Activated T-cell treated with anti-CD3 and anti-CD28 coated beads for 1 hour (primary cell): ENCODE results near the gene CD74.

ENCODE experiments used
- DNase-seq: peaks from one replicate; pipeline ENCODE4 v3.0.0-alpha.2; 2020; ENCODE audit warnings: low read depth

CD74 gene

GRCh38 chr5:150396267-150396666 is 16.4 kb downstream of the CD74 start:
- DNase-seq = no peak

DNA sequence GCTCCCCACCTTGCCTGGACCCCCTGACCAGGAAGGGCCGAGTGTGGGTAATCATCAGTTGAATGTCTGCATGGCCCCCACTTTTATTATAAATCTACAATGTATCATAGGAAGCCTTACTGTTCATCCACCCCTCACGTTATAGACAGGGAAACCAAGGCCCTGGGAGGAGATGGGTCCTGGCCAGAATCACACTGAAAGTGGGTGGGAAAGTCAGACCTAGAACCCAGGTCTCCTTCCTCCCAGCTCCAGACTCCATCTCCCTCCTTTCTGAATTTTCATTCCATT is 17.1 kb downstream of the CD74 start:
- DNase-seq = no peak

- no peak for DNase-seq
These were observed 17.6 kb downstream of the CD74 start for GRCh38 chr5:150394912-150395687.

GRCh38 chr5:150394131-150394530 is 18.6 kb downstream of the CD74 start:
- no peak for DNase-seq

DNA sequence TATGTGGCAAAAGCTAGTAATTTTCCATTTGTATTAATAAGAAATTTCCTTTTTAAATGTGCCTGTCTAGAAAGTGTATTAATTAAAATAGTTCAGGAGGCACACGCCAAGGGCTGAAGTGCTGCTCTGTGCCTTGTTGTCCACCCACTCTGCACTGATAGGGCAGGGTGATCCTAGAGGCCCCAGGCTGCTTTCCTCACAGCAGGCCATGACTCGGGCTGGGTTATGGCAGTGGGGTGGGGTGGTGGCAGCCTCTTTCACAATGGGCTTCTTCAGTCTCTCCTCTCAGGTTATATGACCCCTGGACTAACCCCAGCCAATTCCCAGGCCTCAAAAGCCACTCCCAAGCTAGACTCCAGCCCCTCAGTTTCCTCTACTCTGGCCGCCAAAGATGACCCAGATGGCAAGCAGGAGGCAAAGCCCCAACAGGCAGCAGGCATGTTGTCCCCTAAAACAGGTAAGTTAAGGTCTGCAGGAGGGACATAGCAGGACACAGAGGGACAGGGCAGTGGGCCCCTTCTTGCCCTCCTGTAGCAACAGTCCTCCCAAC is 19.5 kb downstream of the CD74 start:
- DNase-seq = no peak

- no peak for DNase-seq
These were observed 20.0 kb downstream of the CD74 start for GRCh38 chr5:150392680-150393079.

GRCh38 chr5:150391986-150392385 is 20.7 kb downstream of the CD74 start:
- no peak for DNase-seq

DNA sequence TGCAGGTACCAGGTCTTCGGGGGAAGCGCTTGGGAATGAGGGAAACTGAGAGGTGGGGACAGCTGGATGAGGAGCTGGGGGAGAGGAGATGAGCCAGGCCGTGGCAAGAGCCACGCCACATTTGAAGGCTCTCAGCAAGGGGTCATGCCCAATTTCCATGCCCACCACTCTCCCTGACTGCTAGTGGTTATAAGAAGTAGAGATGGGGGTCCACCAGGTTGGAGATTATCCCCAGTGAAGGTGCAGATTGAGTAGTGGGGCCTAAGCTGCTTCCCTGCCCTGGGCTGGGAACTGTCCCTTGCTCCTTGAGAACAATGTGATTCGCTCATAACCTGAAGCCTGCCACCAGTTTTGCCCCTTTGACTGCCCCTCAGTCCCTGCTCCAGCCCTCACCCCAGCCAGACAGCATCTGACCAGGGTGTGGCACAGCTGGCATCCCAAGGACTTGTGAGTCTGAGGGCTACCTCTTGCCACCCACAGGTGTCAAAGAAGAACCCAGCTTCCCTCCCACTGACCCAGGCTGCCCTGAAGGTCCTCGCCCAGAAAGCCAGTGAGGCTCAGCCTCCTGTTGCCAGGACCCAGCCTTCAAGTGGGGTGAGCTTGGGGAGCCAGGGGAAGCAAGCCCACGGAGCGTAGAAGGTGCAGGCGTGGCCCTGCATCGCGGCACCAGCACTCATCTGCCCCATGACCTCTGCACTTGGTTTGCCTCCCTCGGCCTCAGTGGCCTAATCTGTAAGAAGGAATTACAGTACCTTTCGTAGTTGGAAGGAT is 21.5 kb downstream of the CD74 start:
- no peak for DNase-seq

DNA sequence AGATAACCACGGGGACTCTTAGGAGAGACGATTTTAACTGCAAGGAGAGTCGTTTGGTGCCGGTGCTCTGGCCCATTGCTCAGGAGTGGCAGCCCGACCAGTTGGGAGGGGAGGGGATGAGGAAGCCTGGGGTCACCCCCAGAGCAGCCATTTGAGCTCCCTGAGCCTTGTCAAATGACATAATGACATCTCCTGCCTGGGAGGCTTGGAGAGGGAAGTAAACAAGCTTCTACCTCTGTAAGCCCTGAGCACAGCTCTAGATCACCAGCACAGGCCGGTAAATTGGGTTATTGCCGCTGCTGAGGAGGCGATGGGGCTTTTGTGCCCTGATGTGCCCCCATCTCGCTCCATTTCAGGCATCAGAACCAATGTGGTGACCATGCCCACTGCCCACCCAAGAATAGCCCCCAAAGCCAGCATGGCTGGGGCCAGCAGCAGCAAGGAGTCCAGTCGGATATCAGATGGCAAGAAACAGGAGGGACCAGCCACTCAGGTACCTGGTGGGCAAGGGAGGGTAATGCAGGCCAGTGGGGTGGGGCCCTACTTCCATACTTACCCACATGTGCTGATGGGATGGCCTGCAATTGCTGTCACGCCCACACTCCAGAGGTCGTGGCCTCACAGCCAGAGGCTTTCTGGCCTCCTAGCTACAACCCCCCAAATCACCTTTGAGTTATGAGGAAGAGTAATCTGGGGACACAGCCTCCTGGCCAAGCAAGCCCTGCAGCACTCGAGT is 23.0 kb downstream of the CD74 start:
- DNase-seq = no peak

DNA sequence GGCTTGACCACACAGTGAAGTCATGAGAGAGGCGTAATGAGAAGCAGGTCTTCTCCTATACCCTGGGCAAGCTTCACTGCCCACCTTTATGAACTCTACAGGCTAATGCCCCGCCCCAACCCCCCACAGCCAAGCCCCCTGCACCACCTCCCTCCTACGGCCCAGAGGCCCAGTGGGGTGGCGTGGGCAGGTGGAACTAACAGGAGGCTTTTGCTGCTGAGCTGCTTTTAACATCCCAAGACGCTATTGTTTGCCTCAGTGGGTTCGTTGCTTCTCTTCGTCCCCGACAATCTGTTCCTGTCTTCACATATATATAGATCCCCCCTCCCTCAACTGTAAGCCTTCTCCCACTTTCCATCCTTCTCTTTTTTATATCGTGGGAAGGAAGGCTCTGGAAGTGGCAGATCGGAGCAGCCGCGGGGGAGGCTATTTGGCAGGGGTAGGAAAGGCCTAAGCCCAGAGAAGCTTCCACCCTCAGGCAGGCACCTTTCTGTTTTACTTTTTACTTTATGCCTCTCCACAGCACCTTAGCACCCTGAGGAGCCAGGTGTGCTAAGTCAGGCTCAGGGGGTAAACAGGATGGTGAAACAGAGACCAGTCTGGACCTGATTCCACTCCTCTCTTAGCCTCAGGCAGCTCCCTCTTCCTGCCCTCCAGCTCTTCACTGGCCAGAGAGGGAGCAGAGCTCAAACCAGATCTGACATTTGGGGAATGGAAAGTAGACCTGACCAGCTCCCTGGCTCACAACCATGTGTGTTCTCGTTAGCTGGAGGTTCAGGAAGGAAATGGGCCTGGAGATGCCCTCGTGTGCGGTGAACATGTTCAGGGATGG is 26.5 kb downstream of the CD74 start:
- no peak for DNase-seq

GRCh38 chr5:150384701-150385100 is 28.0 kb downstream of the CD74 start:
- DNase-seq = no peak

DNA sequence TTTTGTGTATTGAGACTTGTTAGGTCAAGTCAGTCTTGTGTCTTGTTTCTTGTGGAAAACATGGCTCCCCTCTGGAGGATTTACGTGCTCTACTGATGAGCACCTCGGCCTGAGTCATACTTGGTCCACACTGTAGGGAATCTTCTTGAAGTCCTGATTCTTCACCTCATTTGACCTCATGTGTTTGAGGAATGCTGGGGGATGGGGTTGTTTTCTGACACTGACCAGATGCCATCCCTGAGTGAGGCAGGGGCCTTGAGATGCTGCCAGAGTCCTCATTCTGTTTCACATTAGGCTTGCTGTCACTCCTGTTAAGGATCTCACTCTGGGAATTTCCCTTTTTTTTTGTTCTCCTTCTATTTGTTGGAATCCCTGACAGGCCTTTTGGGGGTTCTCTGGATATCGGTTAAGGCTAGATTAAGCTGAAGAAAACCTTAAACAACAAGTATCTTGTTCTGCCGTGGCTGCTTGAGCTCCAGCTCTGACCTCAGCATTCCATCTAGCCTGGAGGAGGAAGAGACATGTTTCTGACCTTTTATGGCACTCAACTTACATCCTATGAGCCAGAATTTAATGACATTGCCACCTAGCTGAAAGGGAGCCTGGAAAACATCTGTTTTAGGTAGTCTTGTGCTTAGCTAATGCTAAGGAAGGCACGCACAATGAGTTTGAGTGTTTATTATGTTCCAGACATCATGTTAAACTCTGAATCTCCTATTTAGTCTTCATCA is 34.6 kb downstream of the CD74 start:
- DNase-seq = no peak

DNA sequence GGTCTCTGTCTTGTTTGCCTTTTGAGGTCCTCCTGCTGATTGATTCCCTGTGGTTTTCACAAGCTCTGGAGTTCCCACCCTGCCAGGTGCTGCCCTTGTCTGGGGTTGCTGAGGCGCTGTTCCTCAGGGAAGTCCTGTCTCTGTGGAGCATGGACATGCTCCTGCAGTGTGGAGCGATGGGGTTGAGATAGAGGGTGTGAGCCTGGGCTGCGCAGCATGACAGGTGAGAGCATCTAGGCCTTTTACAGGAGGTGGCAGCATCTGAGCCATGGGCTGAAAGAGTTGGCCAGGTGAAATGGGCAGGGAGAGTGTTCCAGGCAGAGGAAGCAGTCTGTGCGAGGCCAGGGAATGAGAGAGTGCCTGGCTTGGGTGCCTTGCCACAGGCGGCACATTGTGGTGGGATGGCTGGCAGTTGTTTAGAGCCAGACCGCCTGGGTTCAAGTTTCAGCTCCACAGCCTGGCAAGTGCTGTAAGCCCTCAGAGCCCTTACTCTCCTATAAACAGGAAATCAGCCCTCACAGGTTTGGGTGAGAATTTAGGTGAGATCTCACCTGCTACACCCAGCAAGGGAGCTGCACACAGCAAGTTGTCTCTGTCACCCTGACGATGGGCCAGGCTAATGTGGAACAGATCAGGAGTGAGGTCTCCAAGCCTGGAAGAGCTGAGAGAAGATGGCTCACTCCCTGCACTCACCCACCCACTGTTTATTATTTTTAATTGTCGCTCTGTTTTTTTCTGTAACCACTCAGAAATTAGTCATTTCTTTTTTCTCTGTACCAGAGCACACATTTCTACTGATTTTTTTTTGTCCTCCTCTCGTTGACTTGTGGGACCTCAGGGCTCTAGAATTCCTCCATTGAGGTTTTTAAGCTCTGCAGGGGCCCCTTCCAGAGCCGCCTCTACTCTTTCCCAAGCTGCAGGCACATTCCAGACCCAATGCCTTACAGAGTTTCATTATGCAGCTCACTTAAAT is 35.6 kb downstream of the CD74 start:
- DNase-seq = no peak

- no peak for DNase-seq
These were observed 38.1 kb downstream of the CD74 start for GRCh38 chr5:150374651-150375050.

DNA sequence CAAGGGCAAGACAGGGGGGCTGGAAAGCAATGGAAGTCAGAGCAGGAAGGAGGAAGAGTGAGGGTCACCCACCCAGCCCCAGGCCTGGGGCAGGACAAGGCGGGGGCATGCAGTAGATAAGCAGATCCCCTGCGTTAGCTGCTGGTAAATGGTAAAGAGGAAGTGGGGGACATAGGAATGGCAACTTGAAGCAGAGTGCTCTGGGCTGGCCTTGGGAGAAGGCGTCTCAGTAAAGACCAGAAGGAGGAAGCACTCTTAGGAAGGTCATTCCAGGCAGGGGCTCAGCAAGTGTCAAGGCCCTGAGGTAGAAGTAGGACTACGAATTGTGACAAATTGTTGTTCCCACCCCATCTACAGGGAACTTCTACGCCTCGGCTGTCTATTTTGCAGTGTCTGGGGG is 40.1 kb downstream of the CD74 start:
- no peak for DNase-seq

DNA sequence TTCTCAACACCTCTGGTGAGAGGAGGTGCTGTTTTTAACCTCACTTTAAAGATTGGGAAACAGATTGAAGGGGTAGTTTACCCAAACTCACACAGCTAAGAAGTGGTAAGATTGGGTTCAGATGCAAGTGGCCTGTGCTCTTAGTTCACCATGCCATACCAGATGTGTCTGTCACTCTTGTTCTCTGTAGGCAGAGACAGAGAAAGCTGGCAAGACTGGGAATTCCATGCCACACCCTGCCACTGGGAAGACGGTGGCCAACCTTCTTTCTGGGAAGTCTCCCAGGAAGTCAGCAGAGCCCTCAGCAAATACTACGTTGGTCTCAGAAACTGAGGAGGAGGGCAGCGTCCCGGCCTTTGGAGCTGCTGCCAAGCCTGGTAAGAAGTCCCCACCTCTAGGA is 44.2 kb downstream of the CD74 start:
- DNase-seq = no peak

DNA sequence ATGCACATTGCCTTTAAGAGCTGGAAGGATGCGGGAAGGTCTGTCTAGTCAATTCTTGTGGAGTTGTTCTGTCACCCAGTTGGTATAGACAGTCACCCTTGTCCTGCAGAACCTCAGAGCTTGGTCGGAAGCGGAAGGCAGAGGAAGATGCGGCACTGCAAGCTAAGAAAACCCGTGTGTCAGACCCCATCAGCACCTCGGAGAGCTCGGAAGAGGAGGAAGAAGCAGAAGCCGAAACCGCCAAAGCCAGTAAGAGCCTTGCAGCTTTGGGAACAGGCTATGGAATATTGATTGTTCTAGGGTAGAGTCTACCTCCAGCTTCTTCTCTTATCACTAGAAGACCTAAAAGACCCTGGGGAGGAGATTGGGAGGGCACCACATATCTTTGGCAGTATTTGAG is 48.7 kb downstream of the CD74 start:
- no peak for DNase-seq

- DNase-seq = no peak
These were observed 49.5 kb downstream of the CD74 start for GRCh38 chr5:150363185-150363584.

GRCh38 chr5:150361301-150361700 is 51.4 kb downstream of the CD74 start:
- DNase-seq = no peak
